HT1080 (cell line): Measurements from ENCODE around the gene FADS3. TPM values are rescaled to one million over a fixed set of nuclear protein-coding genes. Genes with fewer than 3 reads are reported as not detected.

ENCODE experiments used
- small RNA-seq: library from RNA; depleted of rRNA; stranded (forward); fragments of <200 nt; gene quantifications from one replicate; pipeline ENCODE3, GENCODE V24; 2014
- total RNA-seq: library from RNA; depleted of rRNA; stranded (reverse); fragments of >200 nt; shearing (Covaris generic); gene quantifications from 2 replicates; pipeline ENCODE4 v1.2.3, GENCODE V29; 2014; rRNA removed

Gene FADS3
- total RNA-seq, 1 experiment from 2014 or later, result 65.3 TPM

Small RNA genes within 50 kb of the gene (small RNA-seq; reads per million reads assigned to genes)
- gene MIR6746, result not detected
- not detected for gene RNU6-1243P

Other genes starting within 250 kb of the FADS3 start
- 3.7 and 6.2 TPM in 2 replicates for gene DAGLA, start 211.2 kb downstream of the FADS3 start, total RNA-seq
- 2.8 and 2.9 TPM in 2 replicates for gene MYRF, start 138.9 kb downstream of the FADS3 start, total RNA-seq
- 178 and 184 TPM in 2 replicates for gene TMEM258, start 98.9 kb downstream of the FADS3 start, total RNA-seq
- gene FEN1, start 98.6 kb downstream of the FADS3 start, total RNA-seq, result 251 and 261 TPM in 2 replicates
- 103 and 108 TPM in 2 replicates for gene FADS1, start 74.5 kb downstream of the FADS3 start, total RNA-seq
- gene FADS2, start 63.2 kb downstream of the FADS3 start, total RNA-seq, result 105 and 125 TPM in 2 replicates
- 3.1 and 4.8 TPM in 2 replicates for gene RAB3IL1, start 26.0 kb upstream of the FADS3 start, total RNA-seq
- gene BEST1, start 58.8 kb upstream of the FADS3 start, total RNA-seq, result not detected in 2 replicates
- 334 and 1,409 TPM in 2 replicates for gene FTH1, start 76.1 kb upstream of the FADS3 start, total RNA-seq
- gene INCENP, start 232.5 kb upstream of the FADS3 start, total RNA-seq, result 93.5 and 103 TPM in 2 replicates